HEK293T (cell line): ENCODE results near the gene MGAT2.

Experiments
- SP1 ChIP-seq: fragments of 450-650 bp; IDR thresholded peaks from 2 replicates; pipeline ENCODE4 v1.6.1; 2017
- SUZ12 ChIP-seq: fragments of 450-650 bp; IDR thresholded peaks from 2 replicates; pipeline ENCODE4 v1.6.1; 2016; ENCODE audit warnings: mild to moderate bottlenecking
- ZNF384 ChIP-seq: fragments of 450-650 bp; IDR thresholded peaks from 2 replicates; pipeline ENCODE4 v1.6.1; 2016

- TF ChIP-seq SP1 (no peak), ZNF384 (no peak), SUZ12 (no peak)
These were observed 7.9 kb upstream of the MGAT2 start for GRCh38 chr14:49612671-49613070.
